Eye (tissue), 1 donor: ENCODE results near the gene TMEM151B.

ENCODE experiments used
- DNase-seq: peaks from one replicate; pipeline ENCODE4 v3.0.0-alpha.2; 2015

TMEM151B gene

GRCh38 chr6:44233567-44234100 lies 36.6 kb upstream of the TMEM151B start:
- no peak for DNase-seq

GRCh38 chr6:44234101-44235025 lies 35.9 kb upstream of the TMEM151B start:
- DNase-seq = peak; percentile 77

- DNase-seq = no peak
These were observed 35.0 kb upstream of the TMEM151B start for GRCh38 chr6:44235269-44235668.

- no peak for DNase-seq
These were observed 34.2 kb upstream of the TMEM151B start for GRCh38 chr6:44235891-44236516.

- peak; percentile 91 for DNase-seq
These were observed 33.0 kb upstream of the TMEM151B start for GRCh38 chr6:44237021-44237812.

- peak; percentile 94 for DNase-seq
These were observed 32.3 kb upstream of the TMEM151B start for GRCh38 chr6:44237813-44238433.

GRCh38 chr6:44238687-44239350 lies 31.4 kb upstream of the TMEM151B start:
- DNase-seq = no peak

GRCh38 chr6:44243345-44243744 lies 26.9 kb upstream of the TMEM151B start:
- DNase-seq = no peak

- DNase-seq = no peak
These were observed 24.8 kb upstream of the TMEM151B start for GRCh38 chr6:44245391-44245911.

GRCh38 chr6:44245912-44246662 lies 24.2 kb upstream of the TMEM151B start:
- DNase-seq = peak; percentile 95

- peak; percentile 98 for DNase-seq
These were observed 23.4 kb upstream of the TMEM151B start, which contains the start of gene HSP90AB1 for GRCh38 chr6:44246663-44247337. TSS of gene HSP90AB1 (plus strand) at chr6:44247101. CDS start at chr6:44248630, 1,529 bp downstream.

GRCh38 chr6:44247338-44248302 lies 22.6 kb upstream of the TMEM151B start:
- peak; percentile 77 for DNase-seq

- DNase-seq = no peak
These were observed 21.7 kb upstream of the TMEM151B start for GRCh38 chr6:44248579-44248978.

GRCh38 chr6:44249082-44249748 lies 21.0 kb upstream of the TMEM151B start:
- DNase-seq = no peak

GRCh38 chr6:44250067-44250717 lies 20.1 kb upstream of the TMEM151B start:
- DNase-seq = no peak

GRCh38 chr6:44250718-44251123 lies 19.5 kb upstream of the TMEM151B start:
- DNase-seq = no peak

- DNase-seq = no peak
These were observed 18.4 kb upstream of the TMEM151B start for GRCh38 chr6:44251576-44252524.
